Measurements from ENCODE around the gene NID1.

NID1 gene

GRCh38 chr1:236024641-236025040 lies 40.2 kb downstream of the NID1 start:
- Histone ChIP-seq H3K9ac (ENCODE audit: low read depth, low read length, poor library complexity) (peak overlapping the region; percentile 51), H2BK12ac (ENCODE audit: low read length) (no peak overlapping the region), H3K23ac (ENCODE audit: low read depth, low read length, poor library complexity) (no peak overlapping the region), H3K4me2 (ENCODE audit: insufficient read depth, low read length, poor library complexity, severe bottlenecking) (no peak overlapping the region), H3K9me3 (replicated peaks in 1 of 2; ENCODE audit: control insufficient read depth in 2 of 2, insufficient read depth in 1 of 2, low read depth in 1 of 2, low read length in 2 of 2) (peaks cover 0 to 2% of the 10 kb centered on the region in 2 donors), H3K4ac (ENCODE audit: low read length) (no peak overlapping the region), H2BK120ac (ENCODE audit: low read depth, low read length) (no peak overlapping the region), H3K18ac (ENCODE audit: low read length) (no peak overlapping the region), H2AK5ac (ENCODE audit: low read depth, low read length) (no peak overlapping the region), H3K4me1 (ENCODE audit: control insufficient read depth in 2 of 2, insufficient read depth in 1 of 2, low read depth in 1 of 2, low read length in 2 of 2) (peaks cover 0 to 11% of the 10 kb centered on the region in 2 donors), H2AFZ (ENCODE audit: low read length) (no peak overlapping the region), H3K14ac (ENCODE audit: low read length) (no peak overlapping the region), H3K36me3 (replicated peaks in 1 of 2; ENCODE audit: control insufficient read depth in 2 of 2, insufficient read depth in 2 of 2, low read length in 2 of 2) (peaks cover 27 to 65% of the 10 kb centered on the region in 2 donors), H3K4me3 (ENCODE audit: low read length in 2 of 2) (no peak overlapping the region), H4K91ac (ENCODE audit: low read depth, low read length, poor library complexity) (no peak overlapping the region), H3K27me3 (ENCODE audit: control insufficient read depth in 3 of 3, insufficient read depth in 3 of 3, low read depth in 1 of 3, low read length in 3 of 3) (no peaks in the 10 kb centered on the region), H4K8ac (ENCODE audit: low read depth, low read length) (no peak overlapping the region), H3K27ac (replicated peaks; ENCODE audit: low read length) (no peak overlapping the region), H2BK5ac (ENCODE audit: low read length) (no peak overlapping the region), H3K79me1 (ENCODE audit: low read depth, low read length) (no peaks in the 10 kb centered on the region), H2BK15ac (ENCODE audit: low read length) (no peak overlapping the region)
- WGBS, 2 donors (ENCODE audit: extremely low coverage in 2 of 2, insufficient read length in 2 of 2, insufficient replicate concordance in 1 of 2): no CpG with 5 or more reads among the region's 7 CpGs
- no peak for DNase-seq (ENCODE audit: low spot score)

- H3K27ac ChIP-seq (replicated peaks; ENCODE audit: low read length): no peak overlapping the region
- H3K36me3 ChIP-seq (replicated peaks in 1 of 2; ENCODE audit: control insufficient read depth in 2 of 2, insufficient read depth in 2 of 2, low read length in 2 of 2): peaks cover 23 to 59% of the 10 kb centered on the region in 2 donors
- no peak overlapping the region for H3K4me3 ChIP-seq (ENCODE audit: low read length in 2 of 2)
- H3K4ac ChIP-seq (ENCODE audit: low read length): no peak overlapping the region
- WGBS, 2 donors (ENCODE audit: extremely low coverage in 2 of 2, insufficient read length in 2 of 2, insufficient replicate concordance in 1 of 2): no CpG with 5 or more reads among the region's 15 CpGs
- no peak overlapping the region for H2BK12ac ChIP-seq (ENCODE audit: low read length)
- no peak overlapping the region for H3K23ac ChIP-seq (ENCODE audit: low read depth, low read length, poor library complexity)
- no peak overlapping the region for H3K18ac ChIP-seq (ENCODE audit: low read length)
- no peak overlapping the region for H2BK5ac ChIP-seq (ENCODE audit: low read length)
- H2AK5ac ChIP-seq (ENCODE audit: low read depth, low read length): no peak overlapping the region
- no peak overlapping the region for H2BK120ac ChIP-seq (ENCODE audit: low read depth, low read length)
- peaks cover 0 to 11% of the 10 kb centered on the region in 2 donors for H3K4me1 ChIP-seq (ENCODE audit: control insufficient read depth in 2 of 2, insufficient read depth in 1 of 2, low read depth in 1 of 2, low read length in 2 of 2)
- no peak overlapping the region for H3K9ac ChIP-seq (ENCODE audit: low read depth, low read length, poor library complexity)
- no peaks in the 10 kb centered on the region for H3K79me1 ChIP-seq (ENCODE audit: low read depth, low read length)
- no peaks in the 10 kb centered on the region for H3K9me3 ChIP-seq (replicated peaks in 1 of 2; ENCODE audit: control insufficient read depth in 2 of 2, insufficient read depth in 1 of 2, low read depth in 1 of 2, low read length in 2 of 2)
- H4K8ac ChIP-seq (ENCODE audit: low read depth, low read length): no peak overlapping the region
- no peak overlapping the region for H3K4me2 ChIP-seq (ENCODE audit: insufficient read depth, low read length, poor library complexity, severe bottlenecking)
- H2AFZ ChIP-seq (ENCODE audit: low read length): no peak overlapping the region
- no peak for DNase-seq (ENCODE audit: low spot score)
- H4K91ac ChIP-seq (ENCODE audit: low read depth, low read length, poor library complexity): no peak overlapping the region
- H3K14ac ChIP-seq (ENCODE audit: low read length): no peak overlapping the region
- H2BK15ac ChIP-seq (ENCODE audit: low read length): no peak overlapping the region
- no peaks in the 10 kb centered on the region for H3K27me3 ChIP-seq (ENCODE audit: control insufficient read depth in 3 of 3, insufficient read depth in 3 of 3, low read depth in 1 of 3, low read length in 3 of 3)
Observed at GRCh38 chr1:236023926-236024565, 40.8 kb downstream of the NID1 start.

GRCh38 chr1:236021424-236022135 lies 43.3 kb downstream of the NID1 start:
- no peak overlapping the region for H2AK5ac ChIP-seq (ENCODE audit: low read depth, low read length)
- peak; percentile 12 for DNase-seq (ENCODE audit: low spot score)
- H3K36me3 ChIP-seq (replicated peaks in 1 of 2; ENCODE audit: control insufficient read depth in 2 of 2, insufficient read depth in 2 of 2, low read length in 2 of 2): peaks cover 25 to 38% of the 10 kb centered on the region in 2 donors
- WGBS, 2 donors (ENCODE audit: extremely low coverage in 2 of 2, insufficient read length in 2 of 2, insufficient replicate concordance in 1 of 2): no CpG with 5 or more reads among the region's 9 CpGs
- H2BK120ac ChIP-seq (ENCODE audit: low read depth, low read length): no peak overlapping the region
- no peak overlapping the region for H4K91ac ChIP-seq (ENCODE audit: low read depth, low read length, poor library complexity)
- no peaks in the 10 kb centered on the region for H3K27me3 ChIP-seq (ENCODE audit: control insufficient read depth in 3 of 3, insufficient read depth in 3 of 3, low read depth in 1 of 3, low read length in 3 of 3)
- no peak overlapping the region for H2BK15ac ChIP-seq (ENCODE audit: low read length)
- peaks cover 0 to 11% of the 10 kb centered on the region in 2 donors for H3K4me1 ChIP-seq (ENCODE audit: control insufficient read depth in 2 of 2, insufficient read depth in 1 of 2, low read depth in 1 of 2, low read length in 2 of 2)
- no peaks in the 10 kb centered on the region for H3K9me3 ChIP-seq (replicated peaks in 1 of 2; ENCODE audit: control insufficient read depth in 2 of 2, insufficient read depth in 1 of 2, low read depth in 1 of 2, low read length in 2 of 2)
- H3K9ac ChIP-seq (ENCODE audit: low read depth, low read length, poor library complexity): no peak overlapping the region
- no peak overlapping the region for H3K23ac ChIP-seq (ENCODE audit: low read depth, low read length, poor library complexity)
- no peak overlapping the region for H3K4me3 ChIP-seq (ENCODE audit: low read length in 2 of 2)
- H3K4ac ChIP-seq (ENCODE audit: low read length): peak overlapping the region; percentile 2
- no peaks in the 10 kb centered on the region for H3K79me1 ChIP-seq (ENCODE audit: low read depth, low read length)
- H2BK5ac ChIP-seq (ENCODE audit: low read length): no peak overlapping the region
- no peak overlapping the region for H2AFZ ChIP-seq (ENCODE audit: low read length)
- no peak overlapping the region for H4K8ac ChIP-seq (ENCODE audit: low read depth, low read length)
- H3K14ac ChIP-seq (ENCODE audit: low read length): no peak overlapping the region
- H3K27ac ChIP-seq (replicated peaks; ENCODE audit: low read length): peak overlapping the region; percentile 20
- no peak overlapping the region for H3K18ac ChIP-seq (ENCODE audit: low read length)
- no peak overlapping the region for H3K4me2 ChIP-seq (ENCODE audit: insufficient read depth, low read length, poor library complexity, severe bottlenecking)
- no peak overlapping the region for H2BK12ac ChIP-seq (ENCODE audit: low read length)

GRCh38 chr1:236020359-236021219 lies 44.3 kb downstream of the NID1 start:
- Histone ChIP-seq H2AFZ (ENCODE audit: low read length) (no peak overlapping the region), H2BK15ac (ENCODE audit: low read length) (no peak overlapping the region), H3K27me3 (ENCODE audit: control insufficient read depth in 3 of 3, insufficient read depth in 3 of 3, low read depth in 1 of 3, low read length in 3 of 3) (no peaks in the 10 kb centered on the region), H3K18ac (ENCODE audit: low read length) (no peak overlapping the region), H2AK5ac (ENCODE audit: low read depth, low read length) (no peak overlapping the region), H3K23ac (ENCODE audit: low read depth, low read length, poor library complexity) (no peak overlapping the region), H3K14ac (ENCODE audit: low read length) (no peak overlapping the region), H2BK12ac (ENCODE audit: low read length) (no peak overlapping the region), H3K79me1 (ENCODE audit: low read depth, low read length) (no peaks in the 10 kb centered on the region), H3K9ac (ENCODE audit: low read depth, low read length, poor library complexity) (no peak overlapping the region), H3K27ac (replicated peaks; ENCODE audit: low read length) (no peak overlapping the region), H2BK5ac (ENCODE audit: low read length) (no peak overlapping the region), H3K36me3 (replicated peaks in 1 of 2; ENCODE audit: control insufficient read depth in 2 of 2, insufficient read depth in 2 of 2, low read length in 2 of 2) (peaks cover 20 to 38% of the 10 kb centered on the region in 2 donors), H3K4me1 (ENCODE audit: control insufficient read depth in 2 of 2, insufficient read depth in 1 of 2, low read depth in 1 of 2, low read length in 2 of 2) (peaks cover 0 to 11% of the 10 kb centered on the region in 2 donors), H2BK120ac (ENCODE audit: low read depth, low read length) (no peak overlapping the region), H4K8ac (ENCODE audit: low read depth, low read length) (no peak overlapping the region), H3K4ac (ENCODE audit: low read length) (no peak overlapping the region), H3K4me2 (ENCODE audit: insufficient read depth, low read length, poor library complexity, severe bottlenecking) (no peak overlapping the region), H3K4me3 (ENCODE audit: low read length in 2 of 2) (no peak overlapping the region), H3K9me3 (replicated peaks in 1 of 2; ENCODE audit: control insufficient read depth in 2 of 2, insufficient read depth in 1 of 2, low read depth in 1 of 2, low read length in 2 of 2) (no peaks in the 10 kb centered on the region), H4K91ac (ENCODE audit: low read depth, low read length, poor library complexity) (no peak overlapping the region)
- no peak for DNase-seq (ENCODE audit: low spot score)
- no CpG with 5 or more reads among the region's 20 CpGs for WGBS, 2 donors (ENCODE audit: extremely low coverage in 2 of 2, insufficient read length in 2 of 2, insufficient replicate concordance in 1 of 2)

Measured in neuronal stem cell (in vitro differentiated cells).